ENCODE measurements around the gene TNP2. TPM values are rescaled to one million over a fixed set of nuclear protein-coding genes. Genes with fewer than 3 reads are reported as not detected.

TNP2 gene
- total and polyA plus RNA-seq, 2 experiments from 2014 or later: not detected

DNA sequence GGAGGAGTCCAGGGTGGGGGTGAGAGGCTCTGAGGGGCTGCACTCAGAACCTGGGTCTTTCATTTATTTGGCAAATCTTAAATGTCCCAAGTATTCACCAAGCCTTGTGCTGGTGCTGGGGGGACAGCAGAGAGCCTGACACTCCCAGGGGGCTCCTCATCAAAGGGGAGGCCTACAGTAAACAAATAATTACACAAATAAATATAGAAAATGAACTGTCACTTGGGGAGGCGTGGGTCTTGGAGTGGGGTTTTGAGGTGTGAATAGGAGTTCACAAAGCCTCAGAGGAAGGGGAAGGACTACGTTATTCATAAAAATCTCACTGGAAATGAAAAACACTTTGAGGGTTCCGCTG is 27.2 kb upstream of the TNP2 start:
- Histone ChIP-seq H3K4me3 (no peak overlapping the region), H3K4me2 (no peak overlapping the region), H3K27ac (ENCODE audit: low read depth) (no peak overlapping the region), H3K27me3 (ENCODE audit: insufficient read depth) (no peaks in the 10 kb centered on the region), H3F3A (replicated peaks; ENCODE audit: low read depth) (peaks cover 7% of the 10 kb centered on the region; the same call in 1 of the 2 replicates), H3K36me3 (ENCODE audit: insufficient read depth) (no peaks in the 10 kb centered on the region), H3K9me2 (ENCODE audit: insufficient read depth) (no peaks in the 10 kb centered on the region), H3K4me1 (ENCODE audit: insufficient read depth) (peaks cover 21% of the 10 kb centered on the region), H2AFZ (peak overlapping the region; percentile 96; the same call in 1 of the 2 replicates), H4K20me1 (replicated peaks; ENCODE audit: insufficient read depth) (no peaks in the 10 kb centered on the region), H3K79me2 (replicated peaks; ENCODE audit: insufficient read depth) (no peaks in the 10 kb centered on the region)
- H3K9me3 Mint-ChIP-seq: no peaks in the 10 kb centered on the region
- DNase-seq (ENCODE audit: low spot score) (no peak), ATAC-seq (no peak)
- 0 out of 2 replicates have a peak overlapping the region, but pooled peaks have one; percentile 23 for H3K27ac Mint-ChIP-seq
- H3K4me3 Mint-ChIP-seq: no peak overlapping the region
- peaks cover 19% of the 10 kb centered on the region for H3K4me1 Mint-ChIP-seq
- H3K36me3 Mint-ChIP-seq (ENCODE audit: low read depth): no peaks in the 10 kb centered on the region
- no peak for TF ChIP-seq REST (IDR thresholded peaks at IDR 0.05; ENCODE audit: unreplicated experiment)
- TF ChIP-seq EZH2phosphoT487 (IDR thresholded peaks at IDR 0.05; ENCODE audit: unreplicated experiment): no peak
- TF ChIP-seq NANOG (IDR thresholded peaks at IDR 0.05; ENCODE audit: borderline replicate concordance): no peak
- TF ChIP-seq, protein P1, sequence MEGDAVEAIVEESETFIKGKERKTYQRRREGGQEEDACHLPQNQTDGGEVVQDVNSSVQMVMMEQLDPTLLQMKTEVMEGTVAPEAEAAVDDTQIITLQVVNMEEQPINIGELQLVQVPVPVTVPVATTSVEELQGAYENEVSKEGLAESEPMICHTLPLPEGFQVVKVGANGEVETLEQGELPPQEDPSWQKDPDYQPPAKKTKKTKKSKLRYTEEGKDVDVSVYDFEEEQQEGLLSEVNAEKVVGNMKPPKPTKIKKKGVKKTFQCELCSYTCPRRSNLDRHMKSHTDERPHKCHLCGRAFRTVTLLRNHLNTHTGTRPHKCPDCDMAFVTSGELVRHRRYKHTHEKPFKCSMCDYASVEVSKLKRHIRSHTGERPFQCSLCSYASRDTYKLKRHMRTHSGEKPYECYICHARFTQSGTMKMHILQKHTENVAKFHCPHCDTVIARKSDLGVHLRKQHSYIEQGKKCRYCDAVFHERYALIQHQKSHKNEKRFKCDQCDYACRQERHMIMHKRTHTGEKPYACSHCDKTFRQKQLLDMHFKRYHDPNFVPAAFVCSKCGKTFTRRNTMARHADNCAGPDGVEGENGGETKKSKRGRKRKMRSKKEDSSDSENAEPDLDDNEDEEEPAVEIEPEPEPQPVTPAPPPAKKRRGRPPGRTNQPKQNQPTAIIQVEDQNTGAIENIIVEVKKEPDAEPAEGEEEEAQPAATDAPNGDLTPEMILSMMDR (conservative IDR thresholded peaks at IDR 0.05; ENCODE audit: low read depth in 2 of 2): no peak
- TF ChIP-seq JUNB (IDR thresholded peaks at IDR 0.05; ENCODE audit: unreplicated experiment): no peak
- no peak for TF ChIP-seq ZNF114 (CRISPR knock-in tag; IDR thresholded peaks at IDR 0.05)
- no peak for TF ChIP-seq CREB1 (CRISPR knock-in tag; IDR thresholded peaks at IDR 0.05; ENCODE audit: low read depth)
- no peak for TF ChIP-seq STAT1 (IDR thresholded peaks at IDR 0.05; ENCODE audit: unreplicated experiment)
- no peak for TF ChIP-seq POLR2AphosphoS5 (IDR thresholded peaks at IDR 0.05; ENCODE audit: low read depth)
- TF ChIP-seq EZH2 (IDR thresholded peaks at IDR 0.05; ENCODE audit: low read depth, unreplicated experiment): no peak
- no peak for TF ChIP-seq ETS1 (IDR thresholded peaks at IDR 0.05)
- no peak for TF ChIP-seq ZNF462 (CRISPR knock-in tag; IDR thresholded peaks at IDR 0.05)
- no peak for TF ChIP-seq ZNF331 (CRISPR knock-in tag; IDR thresholded peaks at IDR 0.05; ENCODE audit: low read depth)
- no peaks in the 10 kb centered on the region for H3K27me3 Mint-ChIP-seq (ENCODE audit: insufficient read depth, low read depth, poor library complexity)
